HL-60 (cell line): ENCODE data around the gene REL.

Source experiments
- DNase-seq, 2 experiments: peaks; one replicate each; pipeline ENCODE4 v3.0.0-alpha.2; 2010 to 2020; ENCODE audit warnings: low read depth in 1 of 2, low spot score in 1 of 2
- H3K27ac ChIP-seq: fragments of 250-450 bp; sonication (Bioruptor Pico); replicated peaks from 2 replicates; pipeline ENCODE4 v1.5.1; 2020; ENCODE audit warnings: mild to moderate bottlenecking, moderate library complexity
- H3K27me3 ChIP-seq: fragments of 250-450 bp; sonication (Bioruptor Pico); 2 replicates; pipeline ENCODE4 v1.5.1; 2021; ENCODE audit warnings: mild to moderate bottlenecking, moderate library complexity; ENCODE audit not compliant: insufficient read depth, poor library complexity, severe bottlenecking
- H3K4me3 ChIP-seq: replicated peaks from 2 replicates; pipeline ENCODE4 v1.5.1; 2011; ENCODE audit warnings: mild to moderate bottlenecking, control low read depth, low read length; ENCODE audit not compliant: insufficient read depth
- CTCF ChIP-seq: IDR thresholded peaks from one replicate; pipeline ENCODE4 v1.5.1; 2011; ENCODE audit warnings: low read length, control low read depth, inconsistent platforms; ENCODE audit not compliant: insufficient read depth
- GABPA ChIP-seq: IDR thresholded peaks from 2 replicates; pipeline ENCODE4 v1.6.1; 2012; ENCODE audit warnings: low read depth
- POLR2AphosphoS5 ChIP-seq: IDR thresholded peaks from 2 replicates; pipeline ENCODE4 v1.6.1; 2012; ENCODE audit warnings: low read depth
- REST ChIP-seq: IDR thresholded peaks from 2 replicates; pipeline ENCODE4 v1.6.1; 2012; ENCODE audit warnings: low read depth; ENCODE audit not compliant: insufficient replicate concordance
- SPI1 ChIP-seq: IDR thresholded peaks from 2 replicates; pipeline ENCODE4 v1.6.1; 2012; ENCODE audit warnings: low read depth, mild to moderate bottlenecking, borderline replicate concordance
- long read RNA-seq: library from polyadenylated mRNA; unstranded; transcript quantifications from one replicate; pipeline ENCODE4 v2.0.0, GENCODE V29; 2020

Gene REL
- long read RNA-seq, transcript REL-202 (10 exons, 2,398 nt) = major isoform, 37 of 51 reads
- long read RNA-seq, partial matches to known transcripts = 6 of 51 reads
- long read RNA-seq, other reads (novel, unspliced or antisense) = 8 of 51 reads

- TF ChIP-seq POLR2AphosphoS5 (peak; percentile 61), SPI1 (no peak)
- peak within 1 kb of the TSS; percentile 95 for H3K4me3 ChIP-seq
- no peaks in the 10 kb centered on the region for H3K27me3 ChIP-seq
- H3K27ac ChIP-seq = peak within 1 kb of the TSS; percentile 94
- DNase-seq = peak; percentile 80 to 87
Measured at GRCh38 chr2:60881047-60881932, at the start of gene REL. REL (plus strand) TSS chr2:60881574; CDS start chr2:60881841, 267 bp downstream.

- TF ChIP-seq POLR2AphosphoS5 (no peak), REST (no peak), CTCF (no peak), GABPA (no peak), SPI1 (no peak)
- H3K4me3 ChIP-seq = no peak overlapping the region
- H3K27me3 ChIP-seq = no peaks in the 10 kb centered on the region
- H3K27ac ChIP-seq = no peak overlapping the region
- DNase-seq = no peak
Measured at GRCh38 chr2:60831921-60832320, 49.5 kb upstream of the REL start.

- no peak overlapping the region for H3K27ac ChIP-seq
Measured at GRCh38 chr2:60832621-60833020, 48.8 kb upstream of the REL start.

More at GRCh38 chr2:60832621-60833020, 48.8 kb upstream of the REL start:
- no peak for DNase-seq
- Histone ChIP-seq H3K4me3 (no peak overlapping the region), H3K27me3 (no peaks in the 10 kb centered on the region)
- TF ChIP-seq POLR2AphosphoS5 (no peak), REST (no peak), SPI1 (no peak), GABPA (no peak), CTCF (no peak)
